IMR-90 (cell line): ENCODE results near the gene PRSS23. TPM values are rescaled to one million over a fixed set of nuclear protein-coding genes. Genes with fewer than 3 reads are reported as not detected.

Experiments used
- ATAC-seq: fragments of 200-7000 bp; cut with Tn5 transposase; 2 replicates; pipeline ENCODE4 v1.9.1; 2020; ENCODE audit warnings: low read depth, mild to moderate bottlenecking, moderate library complexity
- BruUV-seq: library from RNA; stranded (reverse); fragments of 400-500 nt; replicated peaks from 2 replicates; lab custom pipeline; 2021; lab: Mats Ljungman, UMichigan
- CTCF ChIA-PET: fragments of 300-600 bp; formaldehyde crosslinking; extraction: SDS; loops from one replicate; lab custom pipeline; 2021; ENCODE audit warnings: antibody characterized with exemption; lab: Yijun Ruan, JAX
- POLR2A ChIA-PET: fragments of 300-600 bp; sonication (Branson Sonifier 250); formaldehyde crosslinking; loops from one replicate; lab custom pipeline; 2022; ENCODE audit warnings: antibody characterized with exemption; ENCODE audit not compliant: unreplicated experiment; lab: Charles Lee
- DNase-seq: peaks from one replicate; pipeline ENCODE4 v3.0.0; 2013
- H2AFZ ChIP-seq: replicated peaks from 2 replicates; pipeline ENCODE3; 2013; ENCODE audit warnings: low read length, mild to moderate bottlenecking; ENCODE audit not compliant: poor library complexity
- H2AK5ac ChIP-seq: 2 replicates; pipeline ENCODE4 v1.6.1; 2013; ENCODE audit warnings: low read depth, low read length, inconsistent platforms
- H2AK9ac ChIP-seq: replicated peaks from 2 replicates; pipeline ENCODE3; 2013; ENCODE audit warnings: mild to moderate bottlenecking, low read depth, low read length, moderate library complexity; ENCODE audit not compliant: poor library complexity
- H2BK120ac ChIP-seq: 2 replicates; pipeline ENCODE4 v1.6.1; 2013; ENCODE audit warnings: low read depth, low read length, inconsistent platforms
- H2BK15ac ChIP-seq: 3 replicates; pipeline ENCODE4 v1.6.1; 2013; ENCODE audit warnings: low read depth, low read length, inconsistent platforms
- H2BK20ac ChIP-seq: 2 replicates; pipeline ENCODE4 v1.6.1; 2013; ENCODE audit warnings: low read depth, mild to moderate bottlenecking, inconsistent platforms, low read length, moderate library complexity
- H2BK5ac ChIP-seq: 2 replicates; pipeline ENCODE4 v1.6.1; 2013; ENCODE audit warnings: mild to moderate bottlenecking, low read depth, low read length, inconsistent platforms; ENCODE audit not compliant: poor library complexity, severe bottlenecking
- H3K14ac ChIP-seq: replicated peaks from 2 replicates; pipeline ENCODE4 v1.6.1; 2013; ENCODE audit warnings: low read depth, low read length, inconsistent platforms
- H3K18ac ChIP-seq: 2 replicates; pipeline ENCODE4 v1.6.1; 2013; ENCODE audit warnings: low read depth, low read length, control low read depth
- H3K23ac ChIP-seq: 2 replicates; pipeline ENCODE4 v1.6.1; 2013; ENCODE audit warnings: low read depth, low read length, inconsistent platforms
- H3K27ac ChIP-seq: 2 replicates; pipeline ENCODE4 v1.5.1; 2013; ENCODE audit warnings: mild to moderate bottlenecking, control low read depth, low read length; ENCODE audit not compliant: insufficient read depth
- H3K27me3 ChIP-seq: 2 replicates; pipeline ENCODE4 v1.6.1; 2013; ENCODE audit warnings: low read length; ENCODE audit not compliant: control insufficient read depth, insufficient read depth
- H3K36me3 ChIP-seq: 2 replicates; pipeline ENCODE4 v1.6.1; 2013; ENCODE audit warnings: low read length, mixed read lengths; ENCODE audit not compliant: control insufficient read depth, insufficient read depth
- H3K4ac ChIP-seq: 2 replicates; pipeline ENCODE4 v1.6.1; 2013; ENCODE audit warnings: low read depth, low read length, inconsistent platforms
- H3K4me1 ChIP-seq: 2 replicates; pipeline ENCODE4 v1.6.1; 2013; ENCODE audit warnings: low read length, mixed read lengths; ENCODE audit not compliant: control insufficient read depth, insufficient read depth
- H3K4me2 ChIP-seq: 2 replicates; pipeline ENCODE4 v1.6.1; 2013; ENCODE audit warnings: low read depth, mild to moderate bottlenecking, control low read depth, low read length, moderate library complexity
- H3K4me3 ChIP-seq: 2 replicates; pipeline ENCODE4 v1.5.1; 2013; ENCODE audit warnings: low read depth, mild to moderate bottlenecking, control low read depth, low read length, moderate library complexity; ENCODE audit not compliant: insufficient read depth
- H3K56ac ChIP-seq: 2 replicates; pipeline ENCODE4 v1.6.1; 2013; ENCODE audit warnings: low read length, inconsistent platforms; ENCODE audit not compliant: insufficient read depth; ENCODE audit errors: extremely low read depth
- H3K79me1 ChIP-seq, 2 experiments: 2 replicates each; pipeline ENCODE4 v1.6.1; 2013; ENCODE audit warnings: low read length in 2 of 2, inconsistent platforms in 1 of 2, low read depth in 1 of 2
- H3K9ac ChIP-seq: 2 replicates; pipeline ENCODE4 v1.6.1; 2013; ENCODE audit warnings: low read depth, low read length, control low read depth
- H3K9me1 ChIP-seq: 2 replicates; pipeline ENCODE4 v1.6.1; 2013; ENCODE audit warnings: low read length, inconsistent platforms; ENCODE audit not compliant: insufficient read depth
- H3K9me3 ChIP-seq: 2 replicates; pipeline ENCODE4 v1.6.1; 2013; ENCODE audit warnings: low read length; ENCODE audit not compliant: control insufficient read depth, insufficient read depth
- H4K20me1 ChIP-seq: 2 replicates; pipeline ENCODE4 v1.6.1; 2013; ENCODE audit warnings: low read length, inconsistent platforms; ENCODE audit not compliant: insufficient read depth
- H4K5ac ChIP-seq: 2 replicates; pipeline ENCODE4 v1.6.1; 2013; ENCODE audit warnings: mild to moderate bottlenecking, low read depth, low read length, control low read depth
- H4K8ac ChIP-seq, 2 experiments: 2 replicates each; pipeline ENCODE4 v1.6.1; 2013; ENCODE audit warnings: low read depth in 2 of 2, low read length in 2 of 2, control low read depth in 1 of 2, inconsistent platforms in 1 of 2
- H4K91ac ChIP-seq: 2 replicates; pipeline ENCODE4 v1.6.1; 2013; ENCODE audit warnings: low read depth, low read length, inconsistent platforms; ENCODE audit not compliant: insufficient read depth
- CTCF ChIP-seq: conservative IDR thresholded peaks from 2 replicates; pipeline ENCODE4 v1.5.1; 2012; ENCODE audit warnings: mild to moderate bottlenecking, low read depth, low read length, improper control_type of control experiment
- MAFK ChIP-seq: IDR thresholded peaks from 2 replicates; pipeline ENCODE4 v1.6.1; 2012; ENCODE audit warnings: low read depth, low read length, improper control_type of control experiment
- MAZ ChIP-seq: IDR thresholded peaks from 2 replicates; pipeline ENCODE4 v1.6.1; 2012; ENCODE audit warnings: low read depth, mild to moderate bottlenecking, low read length, improper control_type of control experiment, moderate library complexity, borderline replicate concordance
- NFE2L2 ChIP-seq: fragments of 150-350 bp; IDR thresholded peaks from 2 replicates; pipeline ENCODE4 v1.6.1; 2016; ENCODE audit warnings: low read depth, mild to moderate bottlenecking, low read length
- RAD21 ChIP-seq: IDR thresholded peaks from 2 replicates; pipeline ENCODE4 v1.6.1; 2012; ENCODE audit warnings: low read length, improper control_type of control experiment
- RFX5 ChIP-seq: IDR thresholded peaks from 2 replicates; pipeline ENCODE4 v1.8.0; 2012; ENCODE audit warnings: low read depth, mild to moderate bottlenecking, low read length, moderate library complexity
- WGBS, 2 experiments: methylation state at CpG; one replicate each; pipeline versions ENCODE4 v1.1.5 to v1.1.7; 2013; ENCODE audit warnings: missing lambda C conversion rate in 2 of 2; ENCODE audit not compliant: insufficient read length in 1 of 2; ENCODE audit errors: extremely low coverage in 2 of 2; 5-methylcytosine and 5-hydroxymethylcytosine counted together
- dilution Hi-C: fragments of 300-500 bp; cut with HindIII; formaldehyde crosslinking; loops from one replicate; pipeline ENCODE4 v1.14.3; 2018; ENCODE audit warnings: low sequenced_read_pairs; ENCODE audit not compliant: unreplicated experiment
- in situ Hi-C: fragments of 300-500 bp; cut with MboI; formaldehyde crosslinking; loops from 3 replicates; pipeline ENCODE4 v1.14.3; 2019; ENCODE audit warnings: low sequenced_read_pairs, inconsistent platforms, mixed read lengths
- intact Hi-C: fragments of 100-400 bp; cut with micrococcal nuclease; formaldehyde crosslinking; loops from 2 replicates; pipeline ENCODE4 v1.10.0; 2022
- polyA plus RNA-seq, 3 experiments: library from polyadenylated mRNA; depleted of rRNA; stranded (reverse); fragments of >200 nt; gene quantifications; 2 replicates each; pipeline ENCODE4 v1.2.3, GENCODE V29; 2012; ENCODE audit warnings: low replicate concordance in 1 of 3
- total RNA-seq: library from RNA; depleted of rRNA; stranded (reverse); fragments of >200 nt; gene quantifications from 2 replicates; pipeline ENCODE4 v1.2.3, GENCODE V29; 2012
- TF ChIP-seq, protein P1 (sequence below): fragments of 150-350 bp; IDR thresholded peaks from 2 replicates; pipeline ENCODE4 v1.6.1; 2016; ENCODE audit warnings: low read depth, mild to moderate bottlenecking, low read length, moderate library complexity, borderline replicate concordance

The PRSS23 gene
- total and polyA plus RNA-seq, 2 of the 4 experiments (the other 2 are of a cell fraction) = 100 to 199 TPM

GRCh38 chr11:86782742-86783141 lies 17.6 kb upstream of the PRSS23 start:
- Histone ChIP-seq H3K9me3 (no peaks in the 10 kb centered on the region), H2AFZ (no peak overlapping the region), H2AK9ac (no peak overlapping the region), H4K20me1 (no peaks in the 10 kb centered on the region), H2BK20ac (0 out of 2 replicates have a peak overlapping the region, but pooled peaks have one; percentile 10), H3K23ac (no peak overlapping the region), H3K36me3 (no peaks in the 10 kb centered on the region), H3K4me2 (no peak overlapping the region), H4K8ac (no peak overlapping the region), H3K27ac (no peak overlapping the region), H2AK5ac (no peak overlapping the region), H3K56ac (no peak overlapping the region), H4K91ac (no peak overlapping the region), H3K4ac (no peak overlapping the region), H3K27me3 (no peaks in the 10 kb centered on the region), H2BK120ac (no peak overlapping the region), H3K79me1 (no peaks in the 10 kb centered on the region), H4K5ac (no peak overlapping the region), H2BK5ac (no peak overlapping the region), H3K9ac (no peak overlapping the region), H3K9me1 (no peaks in the 10 kb centered on the region), H3K4me3 (no peak overlapping the region), H3K14ac (no peak overlapping the region), H3K4me1 (peaks cover 3% of the 10 kb centered on the region; the same call in 1 of the 2 replicates), H3K18ac (no peak overlapping the region), H2BK15ac (no peak overlapping the region)
- TF ChIP-seq RFX5 (no peak), RAD21 (no peak), MAZ (no peak), NFE2L2 (no peak), CTCF (no peak), MAFK (no peak)
- TF ChIP-seq, protein P1, sequence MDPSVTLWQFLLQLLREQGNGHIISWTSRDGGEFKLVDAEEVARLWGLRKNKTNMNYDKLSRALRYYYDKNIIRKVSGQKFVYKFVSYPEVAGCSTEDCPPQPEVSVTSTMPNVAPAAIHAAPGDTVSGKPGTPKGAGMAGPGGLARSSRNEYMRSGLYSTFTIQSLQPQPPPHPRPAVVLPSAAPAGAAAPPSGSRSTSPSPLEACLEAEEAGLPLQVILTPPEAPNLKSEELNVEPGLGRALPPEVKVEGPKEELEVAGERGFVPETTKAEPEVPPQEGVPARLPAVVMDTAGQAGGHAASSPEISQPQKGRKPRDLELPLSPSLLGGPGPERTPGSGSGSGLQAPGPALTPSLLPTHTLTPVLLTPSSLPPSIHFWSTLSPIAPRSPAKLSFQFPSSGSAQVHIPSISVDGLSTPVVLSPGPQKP = no peak
- no peak for ATAC-seq
- in situ Hi-C loops (no loop called here), dilution Hi-C loops (no loop called here), intact Hi-C loops (no loop called here)
- POLR2A ChIA-PET = no interaction called here
- no peak for DNase-seq
- WGBS, 2 experiments = 94% methylated on average over 3 of the region's 4 CpGs; no CpG with 5 or more reads in 1 of the 2 experiments
- no TSS peak for BruUV-seq
- CTCF ChIA-PET = interaction anchor here (0.7 kb wide), 1 partner anchor 48 kb away, joined by 3 read pairs; no protein-coding TSS in a partner anchor
